Fibroblast of skin of scalp (primary cell): ENCODE data around the gene AMPD1. TPM values are rescaled to one million over a fixed set of nuclear protein-coding genes. Genes with fewer than 3 reads are reported as not detected.

ENCODE experiments used
- DNase-seq: peaks from one replicate; pipeline ENCODE4 v3.0.0-alpha.2; 2013
- polyA plus RNA-seq, 2 experiments: library from polyadenylated mRNA; unstranded; fragments of 120-200 nt; gene quantifications; one replicate each; pipeline ENCODE4 v1.2.1, GENCODE V29; 2013; ENCODE audit not compliant: insufficient read length in 2 of 2

The AMPD1 gene
- polyA plus RNA-seq (2013, experiment 1 of 2; ENCODE audit: insufficient read length), result 0.47 TPM
- polyA plus RNA-seq (2013, experiment 2 of 2; ENCODE audit: insufficient read length), result 2.7 TPM

GRCh38 chr1:114695430-114696058 lies at the start of gene AMPD1:
Gene AMPD1, minus strand, starts transcription at chr1:114695546. Its CDS starts 75 bp downstream, at chr1:114695471.
- DNase-seq, result peak; percentile 63

GRCh38 chr1:114741963-114742746 lies 46.8 kb upstream of the AMPD1 start:
- no peak for DNase-seq

GRCh38 chr1:114740331-114740730 lies 45.0 kb upstream of the AMPD1 start:
- no peak for DNase-seq

DNA sequence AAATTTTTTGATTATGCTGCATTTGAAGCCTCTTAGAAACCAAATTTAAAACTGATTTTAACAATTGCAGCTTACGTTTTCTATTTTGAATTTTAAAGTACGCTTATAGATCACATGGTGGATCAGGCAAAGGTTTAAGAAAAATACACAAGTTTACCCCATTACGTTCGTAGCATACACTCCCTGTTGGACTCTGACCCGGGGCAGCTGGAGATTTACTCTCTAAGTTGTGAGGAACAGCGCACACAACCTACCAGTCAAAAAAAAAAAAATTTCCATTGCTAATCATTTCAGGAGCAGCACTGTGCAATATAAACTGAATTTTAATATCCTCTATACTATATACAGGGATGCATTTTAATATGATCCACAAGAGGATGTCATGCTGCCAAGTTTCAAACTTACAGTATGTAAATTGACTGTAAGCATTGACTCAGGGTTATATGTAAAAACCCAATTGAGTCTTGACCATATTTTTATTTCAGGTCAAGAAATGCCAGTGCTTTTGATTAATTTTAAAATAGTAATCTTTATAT lies 42.0 kb upstream of the AMPD1 start:
- DNase-seq, result no peak

GRCh38 chr1:114735479-114735878 lies 40.1 kb upstream of the AMPD1 start:
- no peak for DNase-seq

- no peak for DNase-seq
These were observed 34.4 kb upstream of the AMPD1 start for GRCh38 chr1:114729782-114730181.

GRCh38 chr1:114728553-114728952 lies 33.2 kb upstream of the AMPD1 start:
- DNase-seq, result no peak

DNA sequence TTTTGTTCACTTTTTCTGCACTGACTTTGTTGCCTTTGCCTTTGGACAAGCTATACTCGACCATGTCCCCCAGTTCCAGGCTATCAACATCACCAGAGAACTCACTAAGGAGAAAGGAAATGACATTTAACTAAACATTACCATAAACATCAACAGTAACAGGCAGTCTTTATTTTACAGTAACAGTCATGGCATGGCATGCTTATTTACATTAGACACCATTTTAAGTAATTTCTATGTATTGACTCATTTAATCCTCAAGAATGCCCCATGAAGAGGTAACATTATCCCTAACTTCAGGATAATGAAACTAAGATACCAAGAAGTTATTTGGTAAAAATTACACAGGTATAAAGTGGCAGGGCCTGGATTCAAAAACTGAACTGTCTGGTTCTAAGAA lies 29.9 kb upstream of the AMPD1 start:
- no peak for DNase-seq

- no peak for DNase-seq
These were observed 28.6 kb upstream of the AMPD1 start for GRCh38 chr1:114723915-114724314.

GRCh38 chr1:114723457-114723856 lies 28.1 kb upstream of the AMPD1 start:
- DNase-seq, result no peak

- no peak for DNase-seq
These were observed 25.1 kb upstream of the AMPD1 start for GRCh38 chr1:114720492-114720891.

- no peak for DNase-seq
These were observed 24.1 kb upstream of the AMPD1 start for GRCh38 chr1:114719424-114719787.

GRCh38 chr1:114718661-114719423 lies 23.5 kb upstream of the AMPD1 start:
- DNase-seq, result peak; percentile 67

DNA sequence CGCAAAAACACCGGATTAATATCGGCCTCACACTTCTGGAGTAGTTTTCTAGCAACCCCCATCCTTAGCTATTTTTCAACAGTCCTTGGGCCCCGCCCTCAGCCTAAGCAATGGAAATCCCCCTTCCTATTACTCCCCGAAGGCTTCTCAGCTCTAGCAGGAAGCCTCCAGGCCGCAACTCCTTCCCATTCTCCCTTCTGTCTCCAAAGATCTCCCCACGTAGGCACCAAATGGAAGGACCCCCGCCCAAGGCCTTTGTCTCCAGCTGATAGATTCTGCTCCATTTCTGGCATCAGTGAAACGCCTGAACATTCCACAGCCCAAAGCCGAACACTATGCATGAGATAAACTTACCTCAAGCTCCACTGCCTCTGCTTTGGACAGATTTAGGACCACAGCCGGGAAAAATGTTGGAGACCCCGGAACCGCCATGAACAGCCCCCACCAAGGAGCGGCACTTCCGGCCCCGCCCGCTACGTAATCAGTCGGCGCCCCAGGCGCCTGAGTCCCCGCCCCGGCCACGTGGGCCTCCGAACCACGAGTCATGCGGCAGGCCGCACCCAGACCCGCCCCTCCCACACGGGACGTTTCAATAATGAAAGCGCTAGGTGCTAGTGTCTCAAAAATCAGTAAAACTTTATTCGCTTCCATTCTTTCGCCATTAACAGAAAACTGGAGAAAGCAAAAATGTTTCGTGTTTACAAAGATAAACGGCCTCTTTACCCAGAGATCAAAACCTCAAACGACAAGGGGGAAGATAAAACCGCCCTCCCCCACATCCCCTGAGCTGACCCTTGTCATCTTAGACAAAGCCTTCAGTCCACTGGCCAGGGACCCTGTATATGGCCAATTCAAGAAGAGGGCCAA lies 21.2 kb upstream of the AMPD1 start, which contains the start of gene NRAS:
NRAS (minus strand) TSS at position 468 of the 867 bp plus-strand sequence. CDS start 611 bp downstream, outside the sequence.
- peak; percentile 94 for DNase-seq

DNA sequence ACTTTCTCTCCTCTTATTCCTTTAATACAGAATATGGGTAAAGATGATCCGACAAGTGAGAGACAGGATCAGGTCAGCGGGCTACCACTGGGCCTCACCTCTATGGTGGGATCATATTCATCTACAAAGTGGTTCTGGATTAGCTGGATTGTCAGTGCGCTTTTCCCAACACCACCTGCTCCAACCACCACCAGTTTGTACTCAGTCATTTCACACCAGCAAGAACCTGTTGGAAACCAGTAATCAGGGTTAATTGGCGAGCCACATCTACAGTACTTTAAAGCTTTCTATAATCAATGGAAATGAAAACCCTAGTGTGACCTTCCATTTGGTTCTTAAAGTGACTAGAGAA lies 20.6 kb upstream of the AMPD1 start:
- DNase-seq, result no peak

DNA sequence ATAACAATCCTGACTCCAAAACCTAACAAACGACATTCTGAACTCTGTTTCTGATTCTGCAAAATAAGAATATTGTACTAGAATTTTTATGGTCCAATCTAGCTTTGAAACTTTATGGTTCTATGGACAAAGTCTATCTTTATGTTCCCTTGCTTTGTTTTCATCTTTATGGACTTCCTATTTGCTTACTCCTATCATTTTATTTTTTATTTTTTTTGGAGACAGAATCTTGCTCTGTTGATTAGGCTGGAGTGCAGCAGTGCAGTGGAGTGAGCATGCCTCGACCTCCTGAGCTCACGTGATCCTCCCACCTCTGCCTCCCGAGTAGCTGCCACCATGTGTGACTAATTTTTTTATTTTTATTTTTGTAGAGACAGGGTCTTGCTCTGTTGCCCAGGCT lies 17.6 kb upstream of the AMPD1 start:
- DNase-seq, result no peak

DNA sequence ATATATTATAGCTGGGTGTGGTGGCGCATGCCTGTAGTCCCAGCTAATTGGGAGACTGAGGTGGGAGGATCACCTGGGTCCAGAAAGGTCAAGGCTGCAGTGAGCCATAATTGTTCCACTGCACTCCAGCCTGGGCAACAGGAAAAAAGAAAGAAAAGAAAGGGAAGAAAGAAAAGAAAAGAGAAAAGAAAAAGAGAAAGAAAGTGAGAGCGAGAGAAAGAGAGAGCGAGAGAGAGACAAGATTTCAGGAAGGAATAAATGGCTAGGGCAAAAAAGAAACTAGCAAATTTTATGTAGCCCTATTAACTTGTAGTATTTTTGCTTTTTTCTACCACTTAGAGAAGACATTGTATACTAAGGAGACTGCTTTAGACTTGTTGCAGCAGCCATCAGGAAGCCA lies 15.0 kb upstream of the AMPD1 start:
- no peak for DNase-seq

GRCh38 chr1:114707604-114708003 lies 12.3 kb upstream of the AMPD1 start:
- no peak for DNase-seq

- no peak for DNase-seq
These were observed 7.9 kb upstream of the AMPD1 start for GRCh38 chr1:114703242-114703641.

DNA sequence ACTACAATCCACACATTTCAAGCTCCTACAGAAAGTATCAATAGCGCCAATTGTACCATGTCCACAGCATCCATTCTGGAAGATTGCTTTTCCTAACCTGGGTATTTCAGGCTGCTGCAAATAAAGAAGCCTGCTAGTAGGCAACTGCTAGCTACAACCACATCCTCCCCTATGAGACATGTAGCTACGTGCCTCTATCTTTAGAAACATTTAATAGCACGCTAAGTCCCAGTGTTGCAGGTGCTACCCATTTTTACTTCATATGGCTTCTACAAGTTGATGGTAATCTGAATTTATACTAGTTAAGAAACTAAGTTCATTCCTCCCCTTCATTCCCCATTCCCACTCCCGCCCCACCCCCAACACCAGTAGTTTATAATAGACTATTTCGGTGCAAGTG lies 7.4 kb upstream of the AMPD1 start:
- no peak for DNase-seq

DNA sequence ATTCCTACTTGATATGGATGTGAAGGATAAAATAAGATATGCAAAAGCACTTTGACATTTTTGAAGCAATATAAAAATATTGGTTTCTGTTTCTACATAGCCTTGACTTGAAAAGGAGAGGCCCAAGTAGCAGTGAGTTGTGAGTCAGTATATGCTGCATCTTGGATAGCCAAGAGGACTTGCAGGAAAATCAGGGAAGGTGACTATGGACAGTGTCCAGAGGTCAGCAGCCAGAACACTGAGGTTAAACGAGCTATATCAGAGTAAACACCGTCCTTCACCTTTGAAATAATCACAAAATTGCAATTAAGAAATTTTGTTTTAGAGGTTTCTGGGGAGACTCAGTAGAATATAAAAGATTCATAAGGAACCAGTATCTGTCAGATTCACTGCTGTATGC lies 6.6 kb upstream of the AMPD1 start:
- DNase-seq, result no peak

GRCh38 chr1:114700036-114700600 lies 4.8 kb upstream of the AMPD1 start:
- DNase-seq, result peak; percentile 17
